ENCODE results near the gene ABCC5.
"Not testable (repeated sequence)": the region's sequence is repeated elsewhere in the genome, so short reads cannot be mapped to it uniquely, and the experiment has no call there.

ABCC5 gene

GRCh38 chr3:184011937-184012889 is 5.5 kb downstream of the ABCC5 start:
- Histone ChIP-seq H3K4me1 (ENCODE audit: control insufficient read depth, insufficient read depth, low read length) (peaks cover 15% of the 10 kb centered on the region), H3K36me3 (ENCODE audit: control insufficient read depth, insufficient read depth, low read length) (no peaks in the 10 kb centered on the region)

DNA sequence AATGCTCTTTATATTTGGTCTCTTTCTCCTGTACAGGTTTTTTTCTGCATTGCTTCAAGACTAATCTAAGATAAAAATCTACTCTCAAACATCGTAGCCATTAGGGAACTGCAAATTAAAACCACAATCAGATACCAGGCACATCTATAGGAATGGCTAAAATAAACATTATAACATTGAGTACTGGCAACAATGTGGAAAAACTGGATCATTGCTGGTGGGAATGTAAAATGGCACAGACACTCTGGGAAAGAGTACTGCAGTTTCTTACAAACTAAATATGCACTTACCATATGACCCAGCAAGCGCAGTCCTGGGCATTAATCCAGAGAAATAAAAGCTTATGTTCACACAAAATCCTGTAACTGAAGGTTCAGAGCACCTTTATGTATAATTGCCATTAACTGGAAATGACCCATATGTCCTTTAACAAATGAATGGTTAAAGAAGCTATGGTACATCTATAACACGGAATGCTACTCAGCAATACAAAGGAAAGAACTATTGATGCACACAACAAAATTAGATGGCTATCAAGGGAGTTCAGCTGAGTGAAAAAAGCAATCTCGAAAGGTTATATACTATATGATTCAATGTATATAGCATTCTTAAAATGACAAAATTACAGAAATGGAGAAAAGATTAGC is 6.3 kb downstream of the ABCC5 start:
- Histone ChIP-seq H3K4me1 (ENCODE audit: control insufficient read depth, insufficient read depth, low read length) (peaks cover 20% of the 10 kb centered on the region), H3K9me3 (ENCODE audit: control insufficient read depth, low read length) (no peaks in the 10 kb centered on the region), H3K36me3 (ENCODE audit: control insufficient read depth, insufficient read depth, low read length) (no peaks in the 10 kb centered on the region), H3K4me3 (ENCODE audit: low read length) (no peak overlapping the region), H3K27me3 (ENCODE audit: control insufficient read depth, insufficient read depth, low read length) (no peaks in the 10 kb centered on the region), H3K9ac (ENCODE audit: low read length) (no peak overlapping the region)

More at GRCh38 chr3:184011937-184012889, 5.5 kb downstream of the ABCC5 start:
- Histone ChIP-seq H3K27me3 (ENCODE audit: control insufficient read depth, insufficient read depth, low read length) (no peaks in the 10 kb centered on the region), H3K4me3 (ENCODE audit: low read length) (no peak overlapping the region), H3K9ac (ENCODE audit: low read length) (no peak overlapping the region), H3K9me3 (ENCODE audit: control insufficient read depth, low read length) (no peaks in the 10 kb centered on the region)

GRCh38 chr3:184008161-184008560 is 9.5 kb downstream of the ABCC5 start:
- Histone ChIP-seq H3K4me1 (ENCODE audit: control insufficient read depth, insufficient read depth, low read length) (peaks cover 32% of the 10 kb centered on the region), H3K4me3 (ENCODE audit: low read length) (no peak overlapping the region), H3K36me3 (ENCODE audit: control insufficient read depth, insufficient read depth, low read length) (no peaks in the 10 kb centered on the region), H3K9me3 (ENCODE audit: control insufficient read depth, low read length) (no peaks in the 10 kb centered on the region), H3K27me3 (ENCODE audit: control insufficient read depth, insufficient read depth, low read length) (no peaks in the 10 kb centered on the region), H3K9ac (ENCODE audit: low read length) (no peak overlapping the region)

- H3K4me3 ChIP-seq (ENCODE audit: low read length); H3K27me3 ChIP-seq (ENCODE audit: control insufficient read depth, insufficient read depth, low read length); H3K9ac ChIP-seq (ENCODE audit: low read length); H3K9me3 ChIP-seq (ENCODE audit: control insufficient read depth, low read length); H3K36me3 ChIP-seq (ENCODE audit: control insufficient read depth, insufficient read depth, low read length): not testable (repeated sequence)
- peaks cover 32% of the 10 kb centered on the region for H3K4me1 ChIP-seq (ENCODE audit: control insufficient read depth, insufficient read depth, low read length)
These were observed 10.4 kb downstream of the ABCC5 start for GRCh38 chr3:184007143-184007813.

- Histone ChIP-seq H3K9ac (ENCODE audit: low read length) (peak overlapping the region; percentile 16), H3K4me3 (ENCODE audit: low read length) (no peak overlapping the region), H3K36me3 (ENCODE audit: control insufficient read depth, insufficient read depth, low read length) (no peaks in the 10 kb centered on the region), H3K27me3 (ENCODE audit: control insufficient read depth, insufficient read depth, low read length) (no peaks in the 10 kb centered on the region), H3K9me3 (ENCODE audit: control insufficient read depth, low read length) (no peaks in the 10 kb centered on the region), H3K4me1 (ENCODE audit: control insufficient read depth, insufficient read depth, low read length) (peaks cover 32% of the 10 kb centered on the region)
These were observed 11.7 kb downstream of the ABCC5 start for GRCh38 chr3:184005941-184006507.

- Histone ChIP-seq H3K36me3 (ENCODE audit: control insufficient read depth, insufficient read depth, low read length) (no peaks in the 10 kb centered on the region), H3K9ac (ENCODE audit: low read length) (no peak overlapping the region), H3K4me3 (ENCODE audit: low read length) (no peak overlapping the region), H3K9me3 (ENCODE audit: control insufficient read depth, low read length) (no peaks in the 10 kb centered on the region), H3K27me3 (ENCODE audit: control insufficient read depth, insufficient read depth, low read length) (no peaks in the 10 kb centered on the region), H3K4me1 (ENCODE audit: control insufficient read depth, insufficient read depth, low read length) (peaks cover 32% of the 10 kb centered on the region)
These were observed 13.2 kb downstream of the ABCC5 start for GRCh38 chr3:184004476-184004875.

GRCh38 chr3:184003187-184003967 is 14.3 kb downstream of the ABCC5 start:
- Histone ChIP-seq H3K4me3 (ENCODE audit: low read length) (no peak overlapping the region), H3K9me3 (ENCODE audit: control insufficient read depth, low read length) (no peaks in the 10 kb centered on the region), H3K9ac (ENCODE audit: low read length) (no peak overlapping the region), H3K27me3 (ENCODE audit: control insufficient read depth, insufficient read depth, low read length) (no peaks in the 10 kb centered on the region), H3K4me1 (ENCODE audit: control insufficient read depth, insufficient read depth, low read length) (peaks cover 32% of the 10 kb centered on the region), H3K36me3 (ENCODE audit: control insufficient read depth, insufficient read depth, low read length) (no peaks in the 10 kb centered on the region)

DNA sequence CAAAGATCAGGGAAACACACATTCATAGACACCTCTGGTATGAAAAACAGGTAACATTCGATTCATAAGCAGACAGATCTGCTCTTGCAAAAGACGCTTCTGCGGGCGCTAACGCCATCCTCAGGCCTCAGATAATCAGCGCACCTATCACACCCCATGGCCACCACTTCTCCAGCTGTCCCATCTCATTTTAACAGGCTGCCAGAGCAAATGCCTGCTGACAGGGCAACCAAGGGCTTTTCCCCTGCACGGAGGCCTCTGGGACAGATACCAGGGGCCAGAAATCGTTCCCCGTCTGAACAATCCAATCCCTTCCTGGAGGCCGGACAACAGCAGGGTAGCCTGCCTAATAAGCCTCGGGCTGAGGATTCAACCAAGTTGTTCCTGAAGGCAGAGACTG is 15.2 kb downstream of the ABCC5 start:
- no peaks in the 10 kb centered on the region for H3K36me3 ChIP-seq (ENCODE audit: control insufficient read depth, insufficient read depth, low read length)
- no peak overlapping the region for H3K9ac ChIP-seq (ENCODE audit: low read length)
- H3K4me1 ChIP-seq (ENCODE audit: control insufficient read depth, insufficient read depth, low read length) = peaks cover 26% of the 10 kb centered on the region
- H3K4me3 ChIP-seq (ENCODE audit: low read length) = no peak overlapping the region
- no peaks in the 10 kb centered on the region for H3K9me3 ChIP-seq (ENCODE audit: control insufficient read depth, low read length)
- H3K27me3 ChIP-seq (ENCODE audit: control insufficient read depth, insufficient read depth, low read length) = no peaks in the 10 kb centered on the region

GRCh38 chr3:184001761-184002160 is 15.9 kb downstream of the ABCC5 start:
- H3K4me1 ChIP-seq (ENCODE audit: control insufficient read depth, insufficient read depth, low read length) = peaks cover 19% of the 10 kb centered on the region
- H3K27me3 ChIP-seq (ENCODE audit: control insufficient read depth, insufficient read depth, low read length) = no peaks in the 10 kb centered on the region
- H3K9ac ChIP-seq (ENCODE audit: low read length) = no peak overlapping the region
- H3K4me3 ChIP-seq (ENCODE audit: low read length) = no peak overlapping the region
- no peaks in the 10 kb centered on the region for H3K9me3 ChIP-seq (ENCODE audit: control insufficient read depth, low read length)
- no peaks in the 10 kb centered on the region for H3K36me3 ChIP-seq (ENCODE audit: control insufficient read depth, insufficient read depth, low read length)

- Histone ChIP-seq H3K9ac (ENCODE audit: low read length) (no peak overlapping the region), H3K4me1 (ENCODE audit: control insufficient read depth, insufficient read depth, low read length) (peaks cover 13% of the 10 kb centered on the region), H3K9me3 (ENCODE audit: control insufficient read depth, low read length) (no peaks in the 10 kb centered on the region)
These were observed 26.3 kb downstream of the ABCC5 start for GRCh38 chr3:183991403-183991802.

GRCh38 chr3:183988216-183988790 is 29.4 kb downstream of the ABCC5 start:
- no peaks in the 10 kb centered on the region for H3K9me3 ChIP-seq (ENCODE audit: control insufficient read depth, low read length)
- H3K27me3 ChIP-seq (ENCODE audit: control insufficient read depth, insufficient read depth, low read length) = no peaks in the 10 kb centered on the region
- peaks cover 13% of the 10 kb centered on the region for H3K4me1 ChIP-seq (ENCODE audit: control insufficient read depth, insufficient read depth, low read length)
- no peak overlapping the region for H3K9ac ChIP-seq (ENCODE audit: low read length)
- no peak overlapping the region for H3K4me3 ChIP-seq (ENCODE audit: low read length)
- H3K36me3 ChIP-seq (ENCODE audit: control insufficient read depth, insufficient read depth, low read length) = peaks cover 15% of the 10 kb centered on the region

More at GRCh38 chr3:183991403-183991802, 26.3 kb downstream of the ABCC5 start:
- Histone ChIP-seq H3K4me3 (ENCODE audit: low read length) (no peak overlapping the region), H3K27me3 (ENCODE audit: control insufficient read depth, insufficient read depth, low read length) (no peaks in the 10 kb centered on the region), H3K36me3 (ENCODE audit: control insufficient read depth, insufficient read depth, low read length) (peaks cover 15% of the 10 kb centered on the region)

Data from mucosa of stomach (tissue), 1 donor.